ENCODE measurements around the gene KNDC1. TPM values are rescaled to one million over a fixed set of nuclear protein-coding genes. Genes with fewer than 3 reads are reported as not detected.
A peak's percentile ranks its signal among the peaks of the same experiment; 100 is the strongest.

KNDC1 gene
- total RNA-seq, 1 donor from 2014 or later, result 20.3 TPM

GRCh38 chr10:133206356-133207040 lies 46.5 kb downstream of the KNDC1 start:
- DNase-seq (ENCODE audit: low spot score in 2 of 2, unreplicated experiment in 2 of 2), result no peak
- Mint-ChIP-seq H3K27ac (no peak overlapping the region), H3K36me3 (peaks cover 3% of the 10 kb centered on the region), H3K27me3 (ENCODE audit: low read depth) (no peaks in the 10 kb centered on the region), H3K9me3 (no peaks in the 10 kb centered on the region), H3K4me3 (no peak overlapping the region), H3K4me1 (no peaks in the 10 kb centered on the region)
- TF ChIP-seq CTCF (IDR thresholded peaks at IDR 0.05; ENCODE audit: unreplicated experiment), result no peak

GRCh38 chr10:133207041-133207600 lies 47.1 kb downstream of the KNDC1 start:
- DNase-seq (ENCODE audit: low spot score in 2 of 2, unreplicated experiment in 2 of 2), result no peak
- H3K36me3 Mint-ChIP-seq, result peaks cover 3% of the 10 kb centered on the region
- H3K27me3 Mint-ChIP-seq (ENCODE audit: low read depth), result peaks cover 1% of the 10 kb centered on the region
- TF ChIP-seq CTCF (IDR thresholded peaks at IDR 0.05; ENCODE audit: unreplicated experiment), result no peak
- H3K27ac Mint-ChIP-seq, result no peak overlapping the region
- H3K9me3 Mint-ChIP-seq, result no peaks in the 10 kb centered on the region
- H3K4me1 Mint-ChIP-seq, result no peaks in the 10 kb centered on the region
- no peak overlapping the region for H3K4me3 Mint-ChIP-seq

- Mint-ChIP-seq H3K27me3 (ENCODE audit: low read depth) (peaks cover 2% of the 10 kb centered on the region), H3K27ac (no peak overlapping the region), H3K36me3 (peaks cover 3% of the 10 kb centered on the region), H3K9me3 (no peaks in the 10 kb centered on the region), H3K4me3 (no peak overlapping the region), H3K4me1 (no peaks in the 10 kb centered on the region)
- TF ChIP-seq CTCF (IDR thresholded peaks at IDR 0.05; ENCODE audit: unreplicated experiment), result no peak
- no peak for DNase-seq (ENCODE audit: low spot score in 2 of 2, unreplicated experiment in 2 of 2)
Measured at GRCh38 chr10:133207627-133208026, 47.6 kb downstream of the KNDC1 start.

GRCh38 chr10:133208466-133208865 lies 48.4 kb downstream of the KNDC1 start:
- peak in 1 of 2 experiments; percentile 6 for DNase-seq (ENCODE audit: low spot score in 2 of 2, unreplicated experiment in 2 of 2)
- H3K4me1 Mint-ChIP-seq, result no peaks in the 10 kb centered on the region
- H3K27me3 Mint-ChIP-seq (ENCODE audit: low read depth), result peaks cover 2% of the 10 kb centered on the region
- no peak for TF ChIP-seq CTCF (IDR thresholded peaks at IDR 0.05; ENCODE audit: unreplicated experiment)
- no peak overlapping the region for H3K27ac Mint-ChIP-seq
- H3K36me3 Mint-ChIP-seq, result peaks cover 3% of the 10 kb centered on the region
- H3K4me3 Mint-ChIP-seq, result no peak overlapping the region
- H3K9me3 Mint-ChIP-seq, result no peaks in the 10 kb centered on the region

GRCh38 chr10:133209117-133209516 lies 49.1 kb downstream of the KNDC1 start:
- peak in 1 of 2 experiments; percentile 5 for DNase-seq (ENCODE audit: low spot score in 2 of 2, unreplicated experiment in 2 of 2)
- no peak overlapping the region for H3K4me3 Mint-ChIP-seq
- H3K4me1 Mint-ChIP-seq, result no peaks in the 10 kb centered on the region
- H3K36me3 Mint-ChIP-seq, result no peaks in the 10 kb centered on the region
- H3K27ac Mint-ChIP-seq, result no peak overlapping the region
- no peak for TF ChIP-seq CTCF (IDR thresholded peaks at IDR 0.05; ENCODE audit: unreplicated experiment)
- H3K27me3 Mint-ChIP-seq (ENCODE audit: low read depth), result peaks cover 2% of the 10 kb centered on the region
- no peaks in the 10 kb centered on the region for H3K9me3 Mint-ChIP-seq
